Eye (tissue), 1 donor: ENCODE measurements around the gene VPS39.

Experiments used
- DNase-seq: peaks from one replicate; pipeline ENCODE4 v3.0.0-alpha.2; 2015

Gene VPS39

DNA sequence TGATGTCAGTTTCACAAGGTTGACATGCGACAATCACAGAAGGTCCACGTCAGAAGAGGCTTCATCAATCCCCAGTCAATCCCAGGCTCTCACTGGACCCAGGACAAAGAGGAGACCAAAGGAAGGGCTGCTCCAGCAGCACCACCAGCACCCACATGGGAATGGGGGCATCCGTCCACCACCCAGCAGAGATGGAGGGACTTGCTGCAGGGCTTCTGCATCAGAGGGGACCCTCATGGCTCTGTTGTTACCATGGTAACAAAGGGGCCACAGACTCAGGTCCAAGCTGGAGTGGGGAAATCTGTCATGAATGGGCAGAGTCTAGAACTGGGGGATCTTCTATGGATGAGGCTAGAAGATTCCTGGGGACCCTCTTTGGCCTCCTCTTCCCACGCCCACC is 64.7 kb downstream of the VPS39 start:
- DNase-seq = no peak

DNA sequence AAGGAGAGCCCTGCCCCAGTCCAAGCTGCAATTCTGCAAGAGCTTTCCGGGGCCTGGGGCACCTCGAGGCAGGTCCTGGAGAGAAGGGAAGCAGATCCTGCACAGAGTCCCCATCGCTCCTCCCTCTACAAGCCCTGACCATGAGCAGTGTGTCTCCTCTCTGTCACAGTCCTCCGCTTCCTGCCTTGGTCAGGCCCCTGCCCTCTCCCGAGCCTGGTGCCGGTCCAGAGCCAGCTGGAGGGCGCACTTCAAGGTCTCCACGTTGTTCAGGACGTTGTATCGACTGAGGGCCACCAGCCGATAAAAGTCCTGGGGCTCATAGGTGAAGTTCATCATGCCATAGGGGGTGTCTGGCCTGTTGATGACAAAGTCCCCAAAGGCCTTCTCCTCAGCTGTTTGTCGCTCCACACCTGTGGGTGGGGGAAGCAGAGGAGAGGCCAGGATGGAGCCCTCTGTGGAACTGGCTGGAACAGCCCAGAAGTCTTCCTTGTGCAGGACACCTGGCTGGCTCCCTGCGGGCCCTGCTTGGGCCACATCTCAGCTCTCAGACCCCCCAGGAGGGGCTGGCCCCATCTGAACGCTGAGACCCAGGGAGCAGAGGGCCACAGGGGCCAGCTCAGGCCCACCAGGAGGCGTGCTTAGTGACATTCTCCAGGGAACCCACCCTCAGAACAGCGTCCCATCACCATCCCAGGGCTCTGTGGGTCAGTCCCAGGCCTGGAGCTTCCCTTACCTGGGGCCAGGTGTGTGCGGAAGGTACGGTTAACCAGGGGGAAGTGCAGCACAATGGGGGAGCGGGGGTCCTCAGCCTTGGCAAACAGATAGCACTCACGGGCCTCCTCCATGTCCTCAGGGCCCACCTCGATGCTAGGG is 66.1 kb downstream of the VPS39 start:
- no peak for DNase-seq

DNA sequence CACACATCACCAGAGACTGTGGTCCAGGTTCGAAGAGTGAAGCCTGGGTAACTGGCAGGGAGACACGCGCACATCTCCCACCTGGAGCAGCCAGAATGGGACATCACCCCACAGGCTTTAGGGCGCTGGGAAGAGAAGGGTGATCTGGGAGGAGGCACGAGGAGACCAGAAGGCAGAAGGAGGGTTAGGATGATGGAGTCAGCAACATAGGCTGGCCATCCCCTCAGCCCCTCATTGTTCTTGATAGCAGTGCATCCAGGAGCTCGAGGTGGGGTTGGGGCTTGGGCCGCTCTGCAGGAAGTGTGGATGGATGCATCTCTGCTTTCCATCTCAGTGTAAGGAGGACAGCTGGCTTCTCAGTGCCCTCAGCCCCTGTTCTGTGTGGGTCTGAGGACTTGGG is 66.9 kb downstream of the VPS39 start:
- DNase-seq = no peak

DNA sequence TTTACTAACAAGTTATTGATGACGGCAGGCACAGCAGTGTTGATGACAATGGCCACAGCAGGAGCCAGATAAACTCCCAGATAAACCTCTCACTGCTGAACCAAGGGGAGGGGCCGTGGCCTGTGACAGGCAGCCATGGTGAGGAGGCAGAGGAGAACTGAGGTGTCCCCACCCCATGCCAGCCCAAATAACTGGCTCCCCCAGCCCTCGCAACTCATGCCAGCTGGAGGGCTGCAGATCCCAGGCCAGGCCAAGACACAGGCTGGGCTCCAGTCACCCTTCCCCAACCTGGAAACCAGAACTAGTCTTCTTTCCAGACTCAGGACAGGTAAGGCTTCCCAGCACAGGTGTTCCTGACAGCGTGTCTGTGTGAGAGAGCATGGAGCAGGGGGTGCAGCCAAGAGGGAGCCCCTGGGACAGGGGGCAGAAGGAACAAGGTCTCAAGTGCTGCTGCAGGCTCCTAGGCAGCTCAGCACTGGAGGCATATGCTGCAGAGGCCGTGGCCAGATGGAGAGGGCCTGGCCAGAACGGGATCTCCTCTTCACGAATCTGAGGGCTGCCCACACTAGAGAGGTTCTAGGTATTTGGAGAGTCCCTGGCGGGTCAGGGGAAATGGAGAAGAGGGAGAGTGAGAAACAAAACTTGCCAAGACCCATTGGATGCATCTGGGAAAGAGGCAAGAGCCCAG is 67.6 kb downstream of the VPS39 start:
- DNase-seq = no peak

DNA sequence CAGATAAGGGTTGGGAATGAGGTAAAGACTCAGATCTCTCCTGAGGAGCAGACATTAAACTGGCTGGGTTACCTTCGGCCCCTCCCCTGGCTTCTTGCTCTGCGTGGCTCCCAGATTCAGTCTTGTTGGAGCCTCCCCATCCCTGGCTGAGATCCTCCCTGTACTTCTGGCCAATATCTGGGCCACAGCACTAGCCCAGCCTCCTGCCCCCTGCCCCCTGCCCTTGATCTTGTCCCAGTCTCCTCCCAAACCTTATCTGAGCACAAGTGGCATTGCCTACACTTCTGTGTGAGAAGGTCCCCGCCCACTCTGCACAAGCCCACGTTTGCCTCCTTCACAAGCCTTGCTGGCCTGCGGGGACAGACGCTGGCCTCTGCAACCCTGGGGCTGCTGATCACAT is 68.5 kb downstream of the VPS39 start:
- DNase-seq = no peak

DNA sequence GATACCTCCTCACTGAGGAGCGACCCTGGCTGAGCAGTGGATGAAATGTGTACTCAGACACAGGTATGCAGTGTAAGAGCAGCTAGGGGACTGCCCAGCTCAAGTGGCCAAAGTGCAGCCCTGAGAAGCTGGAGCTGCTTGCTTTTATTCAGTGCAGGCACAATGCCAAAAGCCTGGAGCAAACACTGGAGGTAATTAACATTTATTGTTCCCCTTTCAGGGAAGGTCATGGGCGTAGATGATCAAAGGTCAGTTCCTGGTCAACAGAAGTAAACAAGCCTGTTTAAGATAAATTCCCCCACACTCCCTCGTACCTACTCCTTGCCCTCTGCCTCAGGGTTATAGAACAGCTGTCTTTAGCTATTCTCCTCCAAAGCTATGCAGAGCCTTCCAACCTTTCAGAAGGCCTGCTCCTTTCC is 69.1 kb downstream of the VPS39 start:
- DNase-seq = no peak

DNA sequence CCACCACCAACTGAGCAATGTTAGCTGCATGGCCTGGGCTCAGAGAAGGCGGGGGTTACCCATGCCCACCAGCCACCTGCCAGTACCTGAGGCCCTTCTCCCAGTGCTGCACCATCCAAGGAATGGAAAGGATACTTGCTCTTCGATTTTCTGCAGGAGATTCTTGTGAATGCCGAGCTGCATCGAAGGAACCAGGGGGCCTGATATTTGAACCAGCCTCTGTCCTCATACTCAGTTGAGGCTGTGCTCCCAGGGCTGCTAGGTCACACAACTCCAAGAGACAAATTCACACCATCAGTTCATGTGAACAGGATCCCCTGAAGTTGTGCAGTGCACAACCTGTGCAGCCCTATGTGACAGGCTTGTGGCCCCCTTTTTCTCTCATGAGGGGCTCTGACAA is 69.7 kb downstream of the VPS39 start:
- no peak for DNase-seq

DNA sequence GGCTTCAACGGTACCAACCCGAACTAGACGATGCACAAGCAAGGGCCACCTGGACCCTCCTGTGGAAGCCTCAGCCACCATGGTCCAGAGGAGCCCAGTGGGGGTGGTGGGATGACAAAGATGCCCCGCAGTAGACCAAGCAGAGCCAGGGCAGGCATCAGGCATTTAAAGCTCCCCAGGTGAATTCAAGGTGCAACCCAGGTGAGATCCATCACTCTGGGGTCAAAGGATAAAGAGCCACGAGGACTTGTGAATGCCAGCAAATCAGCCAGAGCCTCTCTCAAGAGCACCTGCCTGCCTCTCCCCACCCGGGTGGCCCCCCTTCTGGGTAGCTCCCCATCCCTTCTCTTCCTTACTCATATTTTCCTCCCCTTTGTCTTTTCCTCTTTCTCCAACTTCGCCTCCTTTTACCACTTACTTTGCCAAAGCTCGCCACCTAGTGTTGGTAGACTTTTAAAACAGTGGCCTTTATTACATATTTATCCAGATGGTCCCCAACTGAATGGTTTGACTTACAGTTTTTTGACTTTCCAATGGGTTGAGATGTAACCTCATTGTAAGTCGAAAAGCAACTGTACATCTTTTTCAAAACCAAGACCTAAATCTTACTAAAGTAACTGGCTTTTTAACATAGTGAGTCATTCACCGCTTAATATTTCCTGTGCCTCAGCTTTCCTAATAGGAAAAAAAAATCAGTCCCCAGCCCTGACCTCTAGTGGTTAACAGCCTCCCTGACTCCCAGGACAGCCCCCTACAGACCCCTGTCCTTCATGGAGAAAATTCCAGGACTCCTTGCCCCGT is 70.4 kb downstream of the VPS39 start:
- DNase-seq = peak; percentile 85

DNA sequence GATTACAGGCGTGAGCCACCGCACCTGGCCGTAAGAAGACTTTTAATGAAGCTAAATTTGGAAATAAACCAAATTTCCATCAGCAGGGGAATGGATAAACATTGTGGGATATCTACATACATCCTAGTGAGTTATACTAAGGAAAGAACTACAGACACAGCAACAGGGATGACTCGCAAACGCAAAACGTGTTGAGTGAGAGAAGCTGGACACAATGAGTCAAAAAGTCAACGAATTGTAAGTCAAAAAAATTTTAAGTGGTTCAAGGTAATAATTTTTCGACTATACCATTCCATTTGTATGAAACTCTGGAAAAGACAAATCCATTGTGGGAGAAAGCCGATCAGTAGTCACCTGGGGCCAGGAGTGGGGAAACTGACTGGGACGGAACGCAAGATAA is 71.6 kb downstream of the VPS39 start:
- no peak for DNase-seq

DNA sequence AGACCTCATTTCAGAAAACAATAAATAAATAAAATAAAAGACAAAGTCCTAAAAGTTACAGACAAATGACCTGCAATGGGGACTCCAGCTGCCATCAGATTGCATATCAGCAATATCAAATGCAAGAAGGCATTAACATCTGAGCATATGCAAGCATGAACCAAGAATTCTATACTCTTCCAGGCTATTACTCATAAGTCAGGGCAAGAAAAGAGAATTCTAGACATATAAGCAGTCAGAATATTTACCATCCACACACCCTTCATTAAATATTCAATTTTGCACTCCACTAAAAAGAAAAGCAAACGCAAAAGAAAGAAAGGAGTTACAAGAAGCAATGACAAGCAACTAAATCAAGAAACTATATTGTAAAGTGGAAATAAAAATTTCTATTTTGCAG is 72.8 kb downstream of the VPS39 start:
- DNase-seq = no peak

DNA sequence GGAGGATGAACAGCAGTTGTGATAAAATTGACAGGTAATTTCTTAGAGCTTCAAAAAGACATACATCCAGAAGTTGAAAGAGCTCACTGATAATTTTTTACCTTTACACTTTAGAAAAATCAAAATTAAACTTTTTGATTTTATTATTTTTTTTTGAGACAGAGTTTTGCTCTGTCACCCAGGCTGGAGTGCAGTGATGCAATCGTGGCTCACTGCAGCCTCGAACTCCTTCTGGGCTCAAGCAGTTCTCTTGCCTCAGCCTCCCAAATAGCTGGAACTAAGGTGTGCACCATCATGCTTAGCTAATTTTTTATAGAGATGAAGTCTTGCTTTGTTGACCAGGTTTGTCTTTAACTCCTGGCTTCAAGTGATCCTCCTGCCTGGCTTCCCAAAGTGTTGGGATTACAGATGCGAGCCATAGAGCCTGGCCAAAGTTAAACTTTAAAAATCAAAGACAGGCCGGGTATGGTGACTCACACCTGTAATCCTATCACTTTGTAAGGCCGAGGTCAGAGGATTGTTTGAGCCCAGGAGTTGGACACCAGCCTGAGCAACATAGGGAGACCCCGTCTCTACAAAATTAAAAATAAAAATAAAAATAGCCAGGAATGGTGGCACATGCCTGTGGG is 73.4 kb downstream of the VPS39 start:
- no peak for DNase-seq

DNA sequence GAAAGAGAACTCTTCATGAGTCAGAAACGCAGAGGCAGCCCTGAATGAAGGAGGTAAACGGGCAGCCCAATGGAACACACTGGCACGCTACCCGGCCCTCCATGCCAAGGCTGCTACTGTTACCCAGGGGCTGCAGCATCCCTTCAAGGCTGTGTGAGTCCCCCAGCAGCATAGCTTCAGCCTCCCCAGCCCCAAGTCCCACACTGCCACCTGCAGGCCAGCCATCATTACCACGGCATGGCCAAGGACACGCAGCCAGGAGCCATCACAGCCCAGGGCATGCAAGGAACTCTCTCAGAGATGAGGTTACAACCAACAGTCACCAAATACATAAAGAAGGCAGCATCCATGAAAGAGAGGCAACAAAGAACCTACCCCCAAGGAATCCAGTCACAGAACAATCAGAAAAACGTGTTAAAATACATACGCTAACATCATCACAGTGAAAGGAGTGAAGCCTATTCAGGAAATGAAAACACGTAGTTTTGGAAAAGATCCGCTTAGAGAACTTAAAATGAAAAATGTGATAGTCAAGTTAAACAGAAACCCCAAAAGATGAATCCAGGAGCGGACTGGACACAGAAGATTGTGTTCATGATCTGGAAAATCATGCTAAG is 74.1 kb downstream of the VPS39 start:
- DNase-seq = no peak

DNA sequence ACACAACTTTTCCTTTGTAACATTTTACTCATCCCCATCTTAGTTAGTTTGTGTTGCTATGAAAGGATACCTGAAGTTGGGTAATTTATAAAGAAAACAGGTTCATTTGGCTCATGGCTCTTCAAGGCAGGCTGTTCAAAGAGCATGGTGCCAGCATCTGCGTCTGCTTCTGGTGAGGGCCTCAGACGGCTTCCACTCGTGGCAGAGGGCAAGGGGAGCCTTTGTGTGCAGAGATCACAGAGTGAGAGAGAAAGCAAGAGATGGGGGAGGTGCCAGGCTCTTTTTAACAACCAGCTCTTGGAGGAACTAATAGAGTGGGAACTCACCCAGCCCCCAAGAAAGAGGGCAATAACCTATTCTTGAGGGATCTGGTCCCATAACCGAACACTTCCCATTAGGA is 74.7 kb downstream of the VPS39 start:
- no peak for DNase-seq

DNA sequence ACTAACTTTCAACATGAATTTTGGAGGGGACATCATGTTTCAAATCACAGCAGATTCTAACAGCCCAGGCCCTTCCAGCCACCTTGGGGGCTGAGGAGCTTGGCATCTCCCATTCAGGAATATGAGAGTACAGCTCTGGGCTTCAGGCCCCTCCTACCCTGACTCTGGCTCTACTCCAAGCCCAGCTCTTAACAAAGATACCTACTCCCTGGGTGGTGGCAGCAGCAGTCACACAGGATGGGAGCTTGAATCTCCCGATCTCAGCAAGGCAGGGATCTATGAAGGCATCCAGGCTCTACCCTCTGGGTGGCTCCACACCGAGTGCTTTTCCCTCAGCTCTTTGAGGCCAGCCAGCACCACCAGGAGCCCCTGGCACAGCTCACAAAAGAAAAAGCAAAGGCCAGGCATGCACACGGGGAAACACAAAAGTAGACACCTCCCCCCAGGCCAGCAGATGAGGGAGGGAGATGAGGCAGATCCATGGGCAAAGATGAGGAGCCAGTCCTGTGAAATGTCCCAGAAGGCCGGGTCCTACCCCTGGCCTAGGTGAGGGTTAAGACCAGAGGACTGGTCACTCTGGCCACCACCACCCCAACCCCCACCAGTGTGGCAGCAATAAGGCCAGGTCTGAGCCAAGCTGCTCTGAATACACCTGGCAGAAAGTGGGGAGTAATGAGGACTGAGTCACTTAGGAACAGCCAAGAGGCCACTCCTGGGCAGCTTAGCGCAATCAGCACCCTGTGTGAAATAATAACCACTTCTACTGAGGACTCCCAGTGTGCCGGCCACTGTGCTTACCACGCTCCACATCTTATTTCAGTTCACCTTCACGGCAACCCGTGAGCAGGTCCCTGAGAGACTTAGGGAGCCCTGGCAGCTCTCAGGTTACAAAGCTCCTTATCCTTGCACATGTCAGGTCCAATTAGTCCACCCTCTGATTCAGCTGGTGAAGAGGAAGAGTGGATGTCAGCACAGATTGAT is 76.0 kb downstream of the VPS39 start:
- DNase-seq = peak; percentile 74

DNA sequence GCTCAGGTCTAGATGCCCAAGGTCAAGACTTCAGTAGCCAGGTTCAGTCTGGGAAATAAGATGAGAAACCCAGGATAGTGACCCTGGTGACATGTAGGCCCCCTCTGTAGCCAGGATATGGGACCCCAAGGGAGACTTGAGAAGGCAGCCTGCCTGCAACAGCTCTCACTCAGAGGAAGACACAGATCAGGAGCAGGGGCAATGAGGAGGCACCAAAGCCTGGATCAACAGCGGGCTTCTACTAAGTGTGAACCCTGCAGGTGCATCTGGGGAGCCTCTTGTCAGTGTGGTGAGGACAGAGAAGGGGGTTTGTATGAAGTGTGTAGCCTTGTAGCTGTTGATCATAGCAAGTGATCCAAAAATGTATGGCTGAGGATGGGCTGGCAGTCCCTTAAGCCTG is 77.1 kb downstream of the VPS39 start:
- DNase-seq = no peak

DNA sequence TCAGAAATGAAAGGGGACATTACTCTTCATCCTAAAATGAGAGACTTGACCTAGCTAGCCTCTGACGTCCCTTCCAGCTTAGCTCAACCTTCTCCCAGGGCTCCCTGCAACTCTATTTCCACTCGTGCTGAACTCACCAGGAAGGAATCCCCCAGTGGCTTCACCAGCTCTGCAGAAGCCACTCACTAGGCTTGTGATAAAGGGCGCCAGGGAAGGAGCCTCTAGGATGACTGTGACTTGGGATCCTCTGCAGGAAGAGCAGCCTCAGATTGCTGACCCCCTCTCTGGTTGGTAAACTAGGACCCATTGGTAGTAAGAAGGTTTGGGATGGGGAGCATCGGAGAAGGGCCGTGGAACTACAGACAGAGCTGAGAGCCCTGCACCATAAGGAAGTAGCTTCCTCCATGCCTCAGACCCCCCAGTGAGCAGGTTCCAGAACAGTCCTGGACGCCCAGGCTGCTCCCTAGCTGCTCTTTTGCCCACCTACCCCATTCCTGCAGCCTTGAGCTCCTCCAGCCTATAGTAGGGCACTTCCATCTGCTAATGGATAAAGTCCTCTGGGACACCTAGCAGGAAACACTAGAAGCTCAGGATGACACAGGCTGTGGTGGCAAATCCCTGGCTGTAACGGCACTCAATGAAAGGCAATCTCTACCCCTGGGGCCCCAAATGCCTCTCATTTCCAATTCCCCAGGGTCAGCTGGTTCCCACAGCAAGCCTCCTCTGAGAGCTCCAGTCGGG is 77.7 kb downstream of the VPS39 start:
- no peak for DNase-seq

DNA sequence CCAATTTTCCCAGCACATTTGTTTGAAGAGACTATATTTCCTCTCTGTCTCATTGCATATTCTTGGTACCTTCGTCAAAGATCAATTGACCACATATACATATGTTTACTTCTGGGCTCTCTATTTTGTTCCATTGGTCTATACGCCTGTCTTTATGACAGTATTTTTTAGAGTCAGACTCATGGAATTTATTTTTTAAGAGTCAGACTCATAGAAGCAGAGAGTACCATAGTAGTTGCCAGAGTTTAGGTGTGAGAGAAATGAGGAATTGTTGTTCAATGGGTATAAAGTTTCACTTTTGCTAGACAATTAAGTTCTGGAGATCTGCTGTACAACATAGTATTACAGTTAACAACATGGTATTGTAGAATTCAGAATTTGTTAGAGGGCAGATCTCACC is 78.7 kb downstream of the VPS39 start:
- no peak for DNase-seq

DNA sequence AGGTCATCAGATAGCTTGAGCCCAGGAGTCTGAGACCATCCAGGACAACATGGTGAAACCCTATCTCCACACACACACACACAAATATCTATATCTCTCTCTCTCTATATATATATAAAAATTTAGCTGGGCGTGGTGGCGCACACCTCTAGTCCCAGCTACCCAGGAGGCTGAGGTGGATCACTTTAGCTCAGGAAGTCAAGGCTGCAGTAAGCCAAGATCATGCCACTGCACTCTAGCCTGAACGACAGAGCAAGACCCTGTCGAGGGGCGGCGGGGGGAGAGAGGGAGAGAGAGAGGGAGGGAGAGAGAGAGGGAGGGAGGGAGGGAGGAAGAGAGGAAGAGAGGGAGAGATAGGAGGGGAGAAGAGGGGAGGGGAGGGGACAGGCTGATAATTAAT is 79.6 kb downstream of the VPS39 start:
- DNase-seq = no peak

DNA sequence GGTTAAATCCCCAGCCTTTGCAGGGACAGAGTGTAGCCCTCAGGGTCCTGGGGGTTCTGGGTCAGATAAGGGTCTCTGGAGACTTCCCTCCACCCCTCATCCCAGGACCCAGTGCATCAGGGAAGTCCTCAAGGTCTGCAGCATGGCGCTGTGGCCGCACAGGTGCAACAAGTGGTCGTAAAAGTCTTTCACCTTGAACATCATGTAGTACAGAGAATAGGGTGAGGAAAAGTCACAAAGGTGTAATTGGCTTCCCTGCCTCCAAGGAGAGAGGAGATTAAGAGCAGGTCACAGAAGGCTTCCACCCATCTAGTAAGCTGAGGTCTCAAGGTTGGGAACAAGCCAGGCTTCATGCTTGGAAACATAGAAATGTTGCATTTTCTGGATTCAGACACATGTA is 84.6 kb downstream of the VPS39 start:
- DNase-seq = no peak

DNA sequence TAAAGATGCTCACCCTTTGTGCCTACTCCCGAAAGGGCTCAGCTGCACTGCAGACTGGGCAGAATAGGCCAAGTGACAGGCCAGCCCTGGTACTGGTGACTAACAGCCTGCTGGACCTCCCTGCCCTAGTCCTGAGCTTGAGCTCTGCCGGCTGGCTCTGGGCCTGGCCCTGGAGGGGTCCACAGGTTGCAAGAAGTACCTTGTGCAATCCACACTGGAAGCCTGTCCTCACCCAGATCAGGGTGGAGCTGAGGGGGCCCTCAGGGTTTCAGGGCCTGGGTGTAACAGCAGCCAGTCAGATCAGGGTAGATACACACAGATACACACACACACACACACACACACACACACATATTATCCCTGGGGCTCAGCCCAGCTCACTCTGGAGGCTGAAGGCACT is 86.4 kb downstream of the VPS39 start:
- DNase-seq = no peak

DNA sequence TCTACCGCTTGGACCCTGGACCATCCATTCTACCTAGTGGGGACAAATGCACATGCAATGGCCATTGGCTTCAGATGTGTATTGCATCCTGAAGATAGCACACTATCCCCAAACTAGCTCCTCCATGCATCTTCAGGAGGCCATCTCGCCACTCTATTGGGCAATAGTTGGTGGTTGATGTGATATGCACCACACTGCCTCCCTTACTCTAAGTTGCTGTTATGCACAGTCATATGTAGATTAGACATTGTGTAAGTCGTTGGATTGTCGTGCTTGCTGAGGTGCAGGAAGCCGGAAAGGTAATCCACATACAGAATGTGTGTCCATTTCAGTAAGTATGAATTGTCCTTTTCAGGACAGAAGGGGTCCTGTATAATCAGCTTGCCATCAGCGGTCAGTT is 87.1 kb downstream of the VPS39 start:
- DNase-seq = no peak
